Kidney glomerular epithelial cell (primary cell): ENCODE results near the gene ARAP1.
A peak's percentile ranks its signal among the peaks of the same experiment; 100 is the strongest.
"Not testable (repeated sequence)": the region's sequence is repeated elsewhere in the genome, so short reads cannot be mapped to it uniquely, and the experiment has no call there.

ENCODE experiments used
- DNase-seq: peaks from one replicate; lab custom pipeline; 2025; lab: John Stamatoyannopoulos, UW

Gene ARAP1

DNA sequence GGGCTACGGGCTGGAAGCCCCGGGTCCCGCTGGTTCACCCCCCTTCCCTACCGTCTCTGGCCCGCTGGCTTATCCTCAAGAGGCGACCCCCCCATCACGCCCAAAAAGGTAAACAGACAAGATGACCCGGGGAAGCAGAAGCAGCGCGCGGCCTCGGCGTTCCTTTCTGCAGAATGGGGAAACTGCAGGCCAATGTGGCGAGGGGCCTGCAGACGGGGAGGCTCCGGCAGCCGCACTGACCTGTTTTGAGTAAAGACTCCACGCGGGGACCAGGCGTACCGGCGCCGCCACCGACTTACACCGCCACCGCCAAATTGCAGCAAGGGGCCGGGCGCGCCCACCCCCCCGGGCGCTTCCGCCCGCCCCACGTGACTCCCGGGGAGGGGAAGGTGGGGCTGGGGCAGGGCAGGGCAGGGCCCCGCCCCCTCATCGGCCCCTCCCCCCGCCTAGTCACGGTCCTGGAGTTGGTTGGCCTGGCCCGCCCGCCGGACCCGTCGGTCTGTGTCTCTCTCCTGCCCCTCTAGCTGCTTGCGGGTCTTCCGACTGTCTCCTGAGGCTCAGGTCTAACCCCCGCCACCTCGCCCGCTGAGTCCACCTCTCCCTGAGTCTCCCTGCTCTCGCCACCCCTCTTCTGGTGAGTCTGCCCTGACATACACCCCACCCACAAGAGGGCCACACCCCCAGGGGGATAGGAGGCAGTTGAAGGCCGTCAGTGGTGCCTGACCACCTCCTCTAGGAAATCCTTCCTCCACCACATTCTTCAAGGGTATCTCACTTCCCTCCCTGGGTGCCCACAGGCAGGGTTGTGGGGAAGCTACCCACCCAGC is at the start of gene ARAP1:
Gene ARAP1, minus strand, starts transcription at position 321 of the 827 bp plus-strand sequence. CDS start 25,280 bp downstream, outside the sequence.
- peak; percentile 67 for DNase-seq

DNA sequence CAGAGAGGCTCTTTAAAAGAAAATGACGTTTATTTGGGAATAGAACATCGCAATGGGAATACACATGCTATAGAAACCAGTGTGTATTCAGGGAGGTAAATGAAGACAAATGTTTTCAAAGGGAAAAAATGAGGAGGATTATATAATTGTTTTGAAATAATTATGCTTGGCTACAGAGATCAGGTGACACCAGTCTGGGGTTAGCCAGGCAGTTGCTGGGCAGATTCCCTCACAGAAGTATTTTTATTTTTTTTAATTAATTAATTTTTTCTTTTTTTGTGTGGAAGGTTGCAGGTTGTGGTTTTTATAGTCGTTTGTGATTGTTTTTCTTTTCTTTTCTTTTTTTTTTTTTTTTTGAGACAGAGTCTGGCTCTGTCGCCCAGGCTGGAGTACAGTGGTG is 47.2 kb upstream of the ARAP1 start:
- DNase-seq: no peak

DNA sequence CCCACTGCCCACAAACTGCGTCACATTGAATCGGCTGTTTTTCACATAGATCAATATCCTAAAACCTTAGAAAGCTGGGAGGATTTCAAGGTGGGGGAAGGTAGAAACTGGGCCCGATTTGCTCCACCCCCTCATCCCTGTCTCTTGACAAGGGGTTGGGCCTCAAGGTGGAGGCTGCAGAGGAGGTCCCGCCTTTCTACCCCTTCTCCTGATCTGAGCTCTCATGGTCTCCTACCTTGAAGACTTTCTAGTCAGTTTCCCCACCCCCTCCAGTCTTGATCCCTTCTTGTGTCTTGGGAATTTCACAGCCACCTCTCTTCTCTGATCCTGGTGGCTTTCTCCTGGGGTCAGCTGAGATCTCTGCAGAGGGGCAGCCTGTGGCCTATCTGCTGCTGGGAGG is 46.2 kb upstream of the ARAP1 start:
- DNase-seq: no peak

DNA sequence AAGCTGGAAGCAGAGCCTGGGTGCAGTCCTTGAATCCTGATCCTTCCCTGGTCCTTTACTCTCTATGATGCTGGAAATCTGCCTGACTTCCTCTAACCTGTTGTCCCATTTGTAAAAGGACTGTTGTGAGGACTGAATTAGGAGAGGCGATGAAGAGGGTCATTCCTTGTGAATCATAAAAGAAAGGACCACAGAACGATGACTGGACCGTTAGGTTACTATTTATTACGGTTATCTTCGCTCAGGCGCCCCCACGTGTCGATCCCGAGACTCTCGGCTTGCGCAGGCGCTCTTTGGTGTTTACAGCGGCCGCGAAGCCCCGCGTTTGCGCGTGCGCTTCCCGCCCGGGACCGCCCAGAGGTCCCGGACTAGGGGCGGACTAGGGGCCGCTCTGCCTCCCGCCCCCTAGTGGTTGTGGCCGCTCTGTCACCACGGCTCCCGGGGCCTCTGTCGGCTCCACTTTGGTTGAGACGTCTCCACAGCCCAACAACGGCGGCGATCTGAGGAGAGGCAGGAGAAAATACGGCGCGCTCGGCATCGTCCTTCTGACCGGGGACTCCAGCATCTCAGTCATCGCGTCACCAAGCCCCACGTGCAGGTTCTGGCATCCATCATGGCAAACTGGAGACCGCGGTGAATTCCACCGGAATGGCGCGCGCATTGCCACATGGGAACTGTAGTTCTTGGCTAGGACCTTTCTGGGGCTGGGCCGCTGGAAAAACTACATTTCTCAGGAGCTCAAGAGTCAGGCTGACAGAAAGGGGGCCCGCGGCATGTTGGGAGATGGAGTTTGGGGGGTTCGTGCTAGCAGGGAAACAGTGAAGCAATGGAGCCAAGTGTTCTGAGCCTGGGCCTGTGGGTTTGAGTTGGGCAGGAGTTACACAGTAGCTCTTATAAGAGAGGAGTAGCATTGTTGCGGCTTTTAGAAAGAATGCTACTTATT is 41.5 kb upstream of the ARAP1 start, which contains the start of gene STARD10:
Gene STARD10, minus strand, starts transcription at position 623 of the 943 bp plus-strand sequence. CDS start 12,866 bp downstream, outside the sequence.
- DNase-seq: peak; percentile 94

DNA sequence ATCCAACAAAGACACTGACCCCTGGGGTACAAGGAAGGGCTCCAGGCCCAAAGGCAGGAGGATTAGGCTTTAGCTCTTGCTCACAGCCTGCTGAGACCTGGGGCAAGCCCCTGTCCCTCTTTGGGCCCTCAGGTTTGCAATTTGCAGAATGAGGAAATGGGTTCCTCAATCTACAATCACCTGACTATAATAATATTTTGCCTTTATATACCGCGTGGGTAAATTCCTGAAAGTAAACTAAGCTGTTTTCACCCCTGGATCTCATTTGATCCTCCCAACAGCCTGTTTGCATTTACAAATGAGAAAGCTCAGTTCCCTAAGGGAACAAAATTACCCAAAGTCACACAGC is 40.8 kb upstream of the ARAP1 start:
- DNase-seq: no peak

DNA sequence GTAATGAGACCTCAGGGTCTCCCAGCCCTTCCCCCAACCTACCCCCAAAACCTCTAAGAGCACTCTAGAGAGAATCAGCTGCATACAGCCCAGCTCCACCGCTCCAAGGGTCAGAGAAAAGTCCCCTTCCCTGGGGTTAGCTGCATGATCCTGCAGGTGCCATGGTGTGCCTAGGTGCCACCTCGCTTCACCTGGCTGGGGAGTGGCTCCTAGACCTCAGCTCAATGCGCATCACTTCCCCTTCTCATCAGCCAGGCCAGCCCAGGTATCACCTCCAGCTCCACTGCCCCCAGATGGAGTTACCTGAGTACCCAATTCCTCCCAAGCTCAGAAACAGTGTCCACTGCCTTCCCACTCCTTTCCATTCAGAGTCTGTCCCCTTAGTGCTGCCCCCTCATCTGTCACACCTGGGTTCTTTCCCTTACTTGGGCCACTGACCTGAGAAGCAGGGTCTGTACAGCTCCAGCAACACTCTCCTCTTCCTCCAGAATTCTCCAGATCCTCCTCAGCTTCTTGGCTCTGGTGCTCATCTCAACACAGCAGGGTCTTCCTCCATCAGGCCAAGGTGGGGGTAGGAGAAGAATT is 40.3 kb upstream of the ARAP1 start:
- no peak for DNase-seq

DNA sequence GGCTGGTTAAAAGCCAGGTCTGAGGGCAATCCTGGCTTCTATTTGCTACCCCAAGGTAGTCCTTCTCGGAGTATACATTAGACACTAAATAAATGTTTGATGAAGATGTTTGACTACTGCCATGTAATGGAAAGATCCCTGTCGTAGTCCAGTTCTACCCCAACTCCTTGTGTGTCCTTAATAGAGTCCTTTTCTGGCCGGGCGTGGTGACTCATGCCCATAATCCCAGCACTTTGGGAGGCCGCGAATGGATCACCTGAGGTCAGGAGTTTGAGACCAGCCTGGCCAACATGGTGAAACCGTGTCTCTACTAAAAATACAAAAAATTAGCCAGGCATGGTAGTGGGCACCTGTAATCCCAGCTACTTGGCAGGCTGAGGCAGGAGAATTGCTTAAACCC is 39.0 kb upstream of the ARAP1 start:
- DNase-seq: not testable (repeated sequence)

DNA sequence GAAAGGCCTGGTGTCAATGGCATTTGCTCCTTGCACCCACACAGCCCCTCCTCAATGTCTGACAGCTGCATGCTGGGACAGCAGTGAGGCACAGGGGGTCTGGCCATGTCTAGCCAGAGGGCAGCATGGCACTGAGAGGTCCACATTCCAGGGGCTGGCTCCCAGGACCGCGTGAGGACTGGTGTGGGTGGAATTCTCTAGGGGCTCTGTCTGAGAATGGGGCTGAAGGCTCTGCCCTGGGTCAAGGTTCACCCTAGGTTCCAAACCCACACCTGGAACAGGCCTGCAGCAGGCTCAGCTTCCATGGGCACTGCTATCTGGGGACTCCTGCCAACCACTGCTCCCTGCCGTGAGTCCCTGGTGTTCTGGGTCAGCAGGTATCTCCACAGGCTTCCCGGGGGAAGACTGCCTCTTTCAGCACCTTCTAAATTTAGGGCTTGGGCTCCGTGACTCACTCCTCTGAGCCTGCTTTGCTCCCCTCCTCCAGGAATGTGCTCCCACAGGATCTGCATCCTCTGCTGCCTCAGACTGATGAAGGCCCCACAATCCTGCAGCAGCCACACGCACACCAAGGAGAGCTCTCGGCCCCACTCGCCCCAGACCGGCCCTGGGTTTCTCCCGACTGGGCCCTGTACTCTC is 37.4 kb upstream of the ARAP1 start:
- DNase-seq: no peak

DNA sequence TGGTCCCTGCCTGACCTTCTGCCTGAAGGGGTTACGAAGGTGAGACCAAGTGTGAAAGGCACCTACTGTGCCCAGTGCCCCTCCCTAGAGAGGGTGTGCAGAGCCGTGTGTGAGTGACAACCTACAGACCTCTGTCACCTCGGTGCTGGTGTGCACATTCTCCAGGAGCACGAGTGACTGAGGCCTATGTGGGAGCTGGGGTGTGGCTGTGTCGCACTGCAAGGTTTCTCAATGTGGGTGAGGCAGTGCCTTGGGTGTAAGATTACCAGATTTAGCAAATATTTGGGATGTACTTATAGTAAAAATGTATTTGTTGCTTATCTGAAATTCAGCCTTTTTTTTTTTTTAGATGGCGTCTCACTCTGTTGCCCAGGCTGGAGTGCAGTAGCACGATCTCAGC is 36.0 kb upstream of the ARAP1 start:
- DNase-seq: no peak

DNA sequence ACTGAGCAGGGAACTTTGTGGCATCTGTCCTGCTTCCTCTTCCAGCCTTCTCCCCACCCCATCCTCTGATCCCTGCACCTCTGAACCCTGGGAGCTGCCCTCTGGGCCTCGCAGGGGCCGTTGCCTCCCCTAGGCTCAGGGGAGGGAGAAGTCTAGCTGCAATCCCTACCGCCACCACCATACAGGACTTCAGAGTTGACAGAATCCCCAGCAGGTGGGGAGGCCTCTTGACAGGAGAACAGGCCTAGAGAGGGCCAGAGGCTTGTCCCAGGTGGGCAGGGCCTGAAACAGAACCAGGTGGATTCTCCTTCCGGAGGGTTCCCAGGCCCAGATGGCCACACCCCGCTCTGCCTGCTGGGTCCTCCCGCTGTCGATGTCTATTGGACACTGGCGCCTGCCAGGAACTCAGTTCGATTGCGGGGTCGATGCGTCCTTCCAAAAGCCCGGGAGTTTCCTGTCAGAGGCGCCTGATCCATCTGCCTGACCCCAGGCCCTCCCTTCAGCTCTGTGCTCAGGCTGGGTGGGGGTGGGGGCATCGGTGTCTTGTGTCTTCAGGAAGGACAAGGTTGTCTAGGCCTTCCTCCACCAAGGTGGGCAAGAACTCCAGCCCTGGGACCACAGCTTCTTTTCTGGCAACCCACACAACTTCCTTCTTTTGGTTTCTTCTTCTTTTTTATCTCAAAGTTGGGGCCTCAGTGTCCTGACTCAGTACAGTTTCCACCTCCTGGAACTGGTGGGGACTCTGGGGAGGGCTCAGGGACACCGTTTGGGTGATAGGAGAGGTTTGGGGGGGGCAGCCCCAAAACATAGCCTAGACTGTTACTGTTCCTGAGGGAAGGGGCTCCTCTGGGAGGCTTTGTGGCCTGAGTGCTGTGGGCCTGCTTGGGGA is 35.3 kb upstream of the ARAP1 start:
- no peak for DNase-seq

DNA sequence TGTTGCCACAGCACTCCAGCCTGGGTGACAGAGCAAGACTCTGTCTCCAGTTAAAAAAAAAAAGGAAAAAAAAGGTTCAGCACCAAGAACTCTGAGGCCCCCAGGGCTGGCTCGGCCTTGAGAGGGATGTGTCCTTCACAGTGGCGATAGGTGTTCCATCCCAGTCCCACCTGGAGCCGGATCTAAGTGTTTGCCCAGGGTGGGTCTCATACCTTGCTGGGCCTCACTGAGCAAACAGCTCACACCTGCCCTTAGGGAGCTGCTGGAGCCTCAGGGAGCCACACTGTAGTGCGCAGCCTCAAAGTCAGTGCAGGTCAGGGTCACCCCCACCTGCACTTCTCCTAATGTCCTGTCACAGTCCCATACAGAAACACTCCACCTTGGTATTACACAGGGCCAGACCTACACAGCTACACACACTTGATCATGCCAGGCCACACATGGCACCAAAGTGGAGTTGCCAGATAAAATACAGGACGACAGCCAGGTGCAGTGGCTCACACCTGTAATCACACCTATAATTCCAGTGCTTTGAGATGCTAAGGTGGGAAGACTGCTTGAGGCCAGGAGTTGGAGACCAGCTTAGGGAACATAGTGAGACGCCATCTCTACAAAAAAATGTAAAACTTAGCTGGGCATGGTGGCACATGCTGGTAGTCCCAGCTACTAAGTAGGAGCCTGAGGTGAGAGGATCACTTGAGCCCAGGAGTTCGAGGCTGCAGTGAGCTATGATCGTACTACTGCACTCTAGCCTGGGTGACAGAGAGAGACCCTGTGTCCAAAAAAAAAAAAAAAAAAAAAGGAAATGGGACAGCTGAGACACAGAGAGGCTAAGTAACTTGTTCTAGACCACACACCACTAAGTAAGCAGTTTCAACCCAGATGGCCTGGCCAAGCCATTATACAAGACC is 34.4 kb upstream of the ARAP1 start:
- DNase-seq: no peak

DNA sequence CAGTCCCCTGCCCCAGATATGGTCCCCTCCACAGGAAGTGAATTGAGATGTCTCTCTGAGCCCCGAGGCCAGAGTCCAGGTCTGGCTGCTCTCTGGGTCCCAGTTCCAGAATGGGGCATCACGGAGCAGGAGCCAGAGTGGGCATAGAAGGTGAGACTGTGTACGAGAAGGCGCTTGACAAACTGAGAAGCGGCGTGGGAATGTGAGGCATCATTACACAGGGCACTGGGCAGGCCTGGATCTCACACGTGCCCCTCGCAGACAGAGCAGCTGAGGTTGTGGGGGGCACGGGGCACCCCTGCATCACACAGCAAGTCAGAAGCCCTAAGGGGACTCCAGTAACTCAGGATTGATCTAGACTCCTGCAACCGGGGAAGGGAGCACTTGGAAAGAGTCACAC is 32.5 kb upstream of the ARAP1 start:
- DNase-seq: no peak

DNA sequence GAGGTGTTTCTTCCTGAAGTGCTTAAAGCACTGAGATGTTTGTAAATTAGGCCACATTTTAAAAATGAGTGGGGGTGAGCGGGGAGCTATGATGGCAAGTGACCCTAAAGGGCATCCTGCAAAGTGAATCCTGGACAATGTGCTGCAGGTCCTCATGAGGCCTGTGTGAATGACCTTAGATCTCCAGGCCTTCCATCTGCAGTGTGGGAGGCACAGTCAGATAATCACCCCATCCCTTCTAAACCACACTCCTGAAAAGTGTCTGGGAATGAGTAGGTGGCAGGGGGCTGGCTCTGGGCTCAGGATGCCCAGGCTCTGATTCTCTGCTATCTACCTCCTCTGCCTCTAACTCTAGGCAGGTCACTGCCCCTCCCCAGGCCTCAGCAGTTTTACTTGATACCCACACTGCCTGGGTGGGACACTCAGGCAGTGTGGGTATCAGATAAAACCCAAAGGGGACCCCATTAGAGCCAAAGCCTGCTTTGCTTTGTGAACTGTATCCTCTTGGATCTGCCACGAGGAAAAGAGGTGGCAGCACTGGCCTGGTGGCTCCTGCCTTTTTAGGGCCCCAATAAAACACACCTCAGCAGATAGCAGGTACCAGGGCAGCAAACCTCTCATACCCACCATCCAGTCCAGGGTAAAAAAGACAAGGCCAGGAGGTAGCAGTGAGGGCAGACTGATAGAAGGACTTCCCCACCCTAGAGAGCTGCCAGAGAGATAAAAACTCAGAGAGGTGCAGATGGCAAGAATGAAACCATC is 31.1 kb upstream of the ARAP1 start:
- no peak for DNase-seq

DNA sequence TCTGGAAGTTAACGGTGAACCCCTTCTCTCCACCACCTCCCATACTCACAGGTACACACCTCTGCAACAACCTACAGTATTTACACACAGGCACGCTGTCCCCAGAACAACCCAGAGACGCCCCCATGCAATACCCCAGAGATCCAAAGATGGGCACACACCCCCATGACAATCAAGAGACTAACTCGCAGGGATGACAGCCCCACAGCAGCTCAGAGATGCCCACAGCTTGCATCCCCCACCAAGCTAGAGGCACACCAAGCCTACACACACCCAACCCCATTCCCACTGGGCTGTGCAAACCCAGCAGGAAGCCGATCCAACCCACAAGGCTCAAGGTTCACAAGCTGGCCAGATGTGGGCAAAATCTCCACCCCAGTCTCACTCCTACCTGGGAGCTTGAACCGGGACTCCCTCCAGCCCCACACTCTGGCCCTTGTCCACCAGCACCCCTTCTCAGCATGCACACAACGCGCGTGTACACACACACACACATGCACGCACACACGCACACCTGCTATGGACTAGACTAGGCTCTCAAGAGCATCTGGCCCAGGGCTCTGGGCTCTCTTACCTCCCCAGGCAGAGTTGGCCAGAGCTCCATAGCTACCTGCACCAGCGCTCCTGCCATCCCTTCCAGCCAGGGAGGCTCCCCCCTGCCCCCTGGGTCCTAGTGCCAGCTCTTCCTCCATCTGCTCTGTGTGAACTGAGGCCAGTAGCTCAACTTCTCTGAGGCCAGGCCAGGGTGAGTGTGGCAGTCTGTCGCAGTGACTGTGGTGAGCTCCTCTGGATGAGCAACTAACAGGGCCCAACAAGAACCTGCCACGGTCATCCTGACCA is 30.1 kb upstream of the ARAP1 start:
- no peak for DNase-seq

DNA sequence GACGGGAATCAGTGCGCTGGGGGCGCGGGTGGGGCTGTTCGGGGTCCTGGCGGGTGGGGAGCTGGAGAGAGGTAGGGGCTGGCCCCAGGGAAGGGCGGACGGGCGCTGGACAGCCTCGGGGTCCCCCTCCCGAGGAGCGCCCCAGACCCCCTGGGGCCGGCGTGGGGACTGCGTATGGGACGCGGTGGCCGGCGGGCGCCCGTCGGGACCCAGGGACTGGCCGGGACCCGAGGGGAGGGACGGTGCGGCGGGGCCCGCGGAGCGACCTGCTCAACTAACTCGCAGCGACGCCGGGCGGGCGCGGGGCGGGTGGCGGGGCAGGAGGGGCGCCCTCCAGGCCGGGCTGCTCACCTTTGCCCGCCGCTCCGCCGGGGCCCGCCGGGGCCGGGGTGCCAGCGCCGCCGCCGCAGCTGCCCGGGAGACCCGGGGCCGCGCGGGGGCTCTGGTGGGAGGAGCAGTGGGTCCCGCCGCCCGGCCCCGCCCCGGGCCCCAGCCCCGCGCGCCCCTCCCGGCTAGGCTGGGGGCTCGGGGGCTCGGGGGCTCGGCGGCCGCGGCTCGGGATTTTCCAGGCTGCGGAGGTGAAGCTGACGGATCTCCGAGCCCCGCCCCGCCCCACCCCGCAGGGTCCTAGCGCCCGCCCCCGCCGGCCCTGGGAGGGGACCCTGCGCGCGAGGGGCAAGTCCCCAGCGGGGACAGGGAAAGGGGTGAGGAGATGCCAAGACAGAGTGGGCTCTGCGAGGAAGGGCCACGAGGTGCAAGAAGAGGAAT is 29.3 kb upstream of the ARAP1 start:
- no peak for DNase-seq

DNA sequence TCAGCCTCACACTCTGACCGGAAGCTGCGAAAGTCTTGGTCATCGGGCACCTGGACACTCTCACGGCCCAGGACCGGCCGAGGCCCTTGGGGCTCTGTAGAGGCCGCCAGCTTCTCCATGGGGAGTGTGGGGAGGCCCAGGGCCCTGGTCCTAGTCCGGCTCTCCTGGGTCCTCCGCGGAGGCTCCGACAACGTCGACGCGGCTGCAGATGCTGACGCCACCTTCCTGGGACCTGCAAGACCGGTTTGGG is 28.8 kb upstream of the ARAP1 start:
- DNase-seq: no peak

DNA sequence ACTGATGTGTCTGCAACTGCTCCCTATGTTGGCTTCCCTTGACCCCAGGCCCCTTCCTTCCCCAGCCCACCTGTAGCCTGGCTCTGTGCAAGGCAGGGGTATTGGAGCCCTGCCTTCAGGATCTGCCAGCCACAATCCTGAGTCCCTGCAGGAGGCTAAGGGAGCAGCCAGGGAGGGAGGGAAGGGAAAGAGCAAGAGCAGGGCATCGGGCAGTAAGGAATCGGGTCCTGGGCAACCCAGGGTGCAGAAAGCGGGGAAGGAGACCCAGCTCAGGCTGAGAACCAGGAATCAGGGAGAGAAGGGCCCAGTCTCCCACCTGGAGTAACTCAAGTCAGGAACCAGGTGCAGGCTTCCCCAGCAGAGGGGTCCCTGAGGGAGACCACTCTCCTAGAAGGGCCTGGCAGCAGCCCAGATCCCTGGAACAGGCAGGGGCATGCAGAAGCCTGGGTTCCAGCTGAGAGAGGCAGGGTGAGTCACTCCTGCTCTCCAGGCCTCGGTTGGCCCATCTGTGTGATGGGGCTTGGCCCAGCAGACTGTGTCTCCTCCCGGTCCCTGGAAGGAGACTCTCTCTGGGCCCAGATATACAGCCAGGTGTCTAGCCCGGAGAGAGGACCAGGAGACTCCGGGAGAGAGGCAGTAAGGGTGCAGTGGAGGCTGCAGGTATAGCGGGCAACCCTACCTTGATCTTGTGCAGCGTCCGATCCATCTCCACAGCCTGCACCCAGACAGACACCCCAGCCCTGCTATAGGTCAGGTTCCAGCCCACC is 28.3 kb upstream of the ARAP1 start:
- no peak for DNase-seq
